ENCODE results near the gene TXNL1. TPM values are rescaled to one million over a fixed set of nuclear protein-coding genes. Genes with fewer than 3 reads are reported as not detected.

The TXNL1 gene
- total RNA-seq, 4 donors from 2014 or later: 36.0 to 72.7 (median 51.2) TPM

DNA sequence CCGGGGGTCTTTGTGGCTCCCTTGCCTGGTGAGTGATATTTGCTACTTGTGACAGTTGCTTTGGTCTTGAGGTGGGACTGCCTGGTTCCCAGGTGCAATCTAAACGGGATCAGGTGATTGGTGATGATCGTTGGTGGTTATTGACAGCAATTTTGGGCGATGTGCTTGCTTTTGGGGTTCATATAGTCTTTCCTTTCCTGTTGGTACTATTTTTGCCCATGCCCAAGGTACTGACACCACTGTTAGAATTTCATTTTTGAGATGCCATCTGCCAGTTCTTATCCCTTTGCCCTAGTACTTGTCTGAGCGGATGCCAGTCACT lies 13.3 kb upstream of the TXNL1 start:
- TF ChIP-seq, protein P1, sequence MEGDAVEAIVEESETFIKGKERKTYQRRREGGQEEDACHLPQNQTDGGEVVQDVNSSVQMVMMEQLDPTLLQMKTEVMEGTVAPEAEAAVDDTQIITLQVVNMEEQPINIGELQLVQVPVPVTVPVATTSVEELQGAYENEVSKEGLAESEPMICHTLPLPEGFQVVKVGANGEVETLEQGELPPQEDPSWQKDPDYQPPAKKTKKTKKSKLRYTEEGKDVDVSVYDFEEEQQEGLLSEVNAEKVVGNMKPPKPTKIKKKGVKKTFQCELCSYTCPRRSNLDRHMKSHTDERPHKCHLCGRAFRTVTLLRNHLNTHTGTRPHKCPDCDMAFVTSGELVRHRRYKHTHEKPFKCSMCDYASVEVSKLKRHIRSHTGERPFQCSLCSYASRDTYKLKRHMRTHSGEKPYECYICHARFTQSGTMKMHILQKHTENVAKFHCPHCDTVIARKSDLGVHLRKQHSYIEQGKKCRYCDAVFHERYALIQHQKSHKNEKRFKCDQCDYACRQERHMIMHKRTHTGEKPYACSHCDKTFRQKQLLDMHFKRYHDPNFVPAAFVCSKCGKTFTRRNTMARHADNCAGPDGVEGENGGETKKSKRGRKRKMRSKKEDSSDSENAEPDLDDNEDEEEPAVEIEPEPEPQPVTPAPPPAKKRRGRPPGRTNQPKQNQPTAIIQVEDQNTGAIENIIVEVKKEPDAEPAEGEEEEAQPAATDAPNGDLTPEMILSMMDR (IDR thresholded peaks at IDR 0.05; ENCODE audit: low read depth): no peak

DNA sequence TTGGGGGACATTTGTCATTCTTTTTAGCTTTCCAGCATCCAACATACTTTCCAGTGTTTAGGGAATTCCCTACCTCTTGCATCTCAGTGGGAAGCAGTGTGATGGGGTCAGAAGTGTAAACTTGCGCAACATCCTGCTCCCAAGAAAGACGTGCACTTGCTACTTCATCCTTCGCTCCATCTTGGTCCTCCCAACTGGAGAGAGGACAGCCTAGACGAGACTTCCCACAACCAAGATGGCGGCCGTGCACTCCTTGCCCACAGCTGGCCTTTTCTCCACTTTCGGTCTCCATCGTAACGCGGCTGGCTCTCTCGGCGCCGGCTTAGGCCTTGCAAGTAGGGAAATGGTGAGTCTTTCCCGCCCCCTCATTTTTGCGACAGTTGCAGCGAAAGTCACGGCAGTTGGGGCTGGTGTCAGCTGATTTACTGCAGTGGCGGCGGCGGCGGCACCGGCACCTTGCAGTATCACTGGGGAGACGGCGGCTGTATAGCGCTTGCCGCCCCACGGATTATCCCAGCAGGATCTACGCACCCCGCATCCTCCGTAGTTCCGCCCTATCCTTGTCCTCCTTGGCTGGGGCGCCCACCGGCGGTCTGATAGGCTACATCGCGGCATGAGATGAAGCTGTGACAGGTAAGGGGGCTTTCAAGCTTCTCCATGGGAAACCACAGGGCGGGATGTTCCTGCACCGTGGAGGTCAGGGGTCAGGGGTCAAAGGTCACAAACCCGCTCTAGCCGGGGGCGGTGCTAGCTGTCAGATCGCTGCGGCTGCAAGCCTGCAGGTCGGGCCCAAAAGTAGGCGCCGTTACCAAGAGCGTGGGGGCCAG lies 12.8 kb upstream of the TXNL1 start, which contains the start of gene WDR7:
TSS of gene WDR7 (plus strand) at position 416 of the 827 bp plus-strand sequence. CDS start 21,157 bp downstream, outside the sequence.
- TF ChIP-seq, protein P1 (IDR thresholded peaks at IDR 0.05; ENCODE audit: low read depth): no peak

DNA sequence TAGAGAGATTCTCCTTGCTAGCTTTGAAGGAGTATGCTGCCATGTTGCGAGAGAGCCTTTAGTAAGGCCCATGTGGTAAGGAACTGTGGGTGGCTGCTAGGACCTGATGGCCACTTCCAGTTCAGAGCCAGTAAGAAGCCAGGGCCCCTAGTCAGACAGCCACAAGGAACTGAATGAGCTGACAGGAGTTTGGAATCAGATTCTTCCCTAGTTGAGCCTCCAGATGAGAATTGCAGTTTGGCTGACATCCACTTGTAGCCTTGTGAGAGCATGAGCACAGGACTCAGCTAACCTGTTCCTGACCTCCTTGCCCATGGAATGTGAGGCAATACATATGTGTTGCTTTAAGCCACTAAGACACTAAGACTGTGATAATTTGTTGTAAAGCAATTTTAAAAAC lies 11.6 kb upstream of the TXNL1 start:
- TF ChIP-seq, protein P1 (IDR thresholded peaks at IDR 0.05; ENCODE audit: low read depth): no peak

DNA sequence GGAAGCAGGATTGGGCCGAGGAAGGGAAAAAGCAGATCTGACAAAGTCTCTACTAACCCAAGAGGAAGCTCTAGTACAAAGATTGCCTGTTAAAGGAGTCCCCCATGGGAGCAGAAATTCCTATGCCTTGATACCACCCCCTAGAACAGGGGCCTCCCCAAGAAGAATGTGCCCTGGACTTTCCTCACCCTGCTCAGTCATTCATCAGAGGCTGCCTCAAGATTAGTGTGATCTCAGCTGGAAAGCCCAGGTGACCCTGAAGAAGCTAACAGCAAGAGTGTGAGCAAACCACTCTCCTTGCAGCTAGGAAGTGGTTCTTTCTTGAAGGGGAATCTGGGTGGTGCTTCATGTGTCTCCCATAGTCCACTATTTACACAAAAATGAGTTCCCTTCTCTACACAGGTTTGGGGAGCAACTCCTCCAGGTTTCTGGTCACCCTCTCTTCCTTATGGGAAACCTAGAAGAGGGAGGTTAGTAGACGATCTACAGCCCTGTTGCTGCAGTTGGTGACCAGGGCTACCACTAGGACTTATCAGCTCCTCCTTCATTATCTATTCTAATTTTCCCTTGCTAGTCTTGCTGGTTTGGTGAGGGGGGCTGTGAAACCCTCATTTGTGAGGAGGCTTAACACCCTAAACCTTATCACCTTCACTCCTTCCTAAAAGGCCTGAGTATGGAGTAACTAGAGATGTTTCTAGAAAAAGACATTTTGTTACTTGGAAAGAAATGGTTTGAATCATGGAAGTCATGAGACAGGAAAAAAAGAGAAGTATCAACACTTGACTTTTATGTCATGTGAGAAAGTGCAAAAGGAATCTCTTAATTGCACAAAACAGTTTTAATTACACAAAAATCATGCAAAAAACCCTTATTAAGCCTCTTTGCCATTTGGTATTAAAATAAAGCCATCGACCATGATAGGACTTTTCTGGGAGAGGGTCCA lies 9.8 kb upstream of the TXNL1 start:
- TF ChIP-seq, protein P1 (IDR thresholded peaks at IDR 0.05; ENCODE audit: low read depth): no peak

DNA sequence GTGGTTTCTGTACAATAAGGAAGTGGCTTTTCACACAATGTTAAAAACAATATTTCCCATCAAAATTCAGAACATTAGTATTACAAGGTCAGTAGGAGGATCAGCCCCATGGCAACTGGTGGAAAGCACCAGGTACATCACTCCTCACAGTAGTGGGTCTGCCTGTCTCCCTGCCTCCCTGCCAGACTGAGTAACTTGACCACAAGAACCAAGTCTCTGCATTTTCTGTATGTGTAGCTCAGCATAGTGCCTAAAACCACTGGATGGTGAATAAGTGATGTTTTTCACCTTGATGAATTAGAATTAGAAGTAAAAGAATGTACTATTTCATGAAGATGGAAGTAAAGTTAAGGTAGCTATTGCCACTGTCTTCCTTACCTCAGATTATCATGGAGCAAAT lies 8.7 kb upstream of the TXNL1 start:
- TF ChIP-seq, protein P1 (IDR thresholded peaks at IDR 0.05; ENCODE audit: low read depth): no peak

DNA sequence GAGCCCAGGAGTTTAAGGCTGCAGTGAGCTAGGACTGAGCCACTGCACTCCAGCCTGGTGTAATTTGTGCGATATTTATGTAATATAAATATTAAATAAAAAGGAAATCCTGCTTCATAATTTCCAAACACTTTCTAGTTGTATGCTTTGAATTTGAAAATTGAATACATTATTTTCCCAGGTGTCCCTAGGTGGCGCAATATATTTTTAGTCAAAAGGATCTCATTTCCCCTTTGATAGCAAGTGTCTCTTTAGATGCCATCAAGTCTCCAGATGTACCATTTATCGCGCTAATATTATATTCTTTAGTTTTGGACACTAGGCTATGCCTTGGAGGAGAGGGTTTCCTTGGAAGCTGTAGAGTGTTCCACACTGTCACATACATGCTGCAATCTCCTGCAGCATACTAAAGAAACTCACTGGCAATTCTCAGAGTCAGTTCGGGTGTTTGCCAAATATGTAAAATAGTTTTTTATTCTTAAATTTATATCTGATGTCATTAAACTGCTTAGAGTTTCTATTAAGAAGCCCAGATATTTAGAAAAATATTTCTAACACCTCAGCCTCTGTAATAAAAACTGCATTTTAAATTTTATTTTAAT lies 7.1 kb upstream of the TXNL1 start:
- TF ChIP-seq, protein P1 (IDR thresholded peaks at IDR 0.05; ENCODE audit: low read depth): no peak

All from subcutaneous adipose tissue (tissue), 4 donors.